Measurements from ENCODE around the gene JAZF1. TPM values are rescaled to one million over a fixed set of nuclear protein-coding genes. Genes with fewer than 3 reads are reported as not detected.

The JAZF1 gene
- polyA plus RNA-seq, 1 donor, result 11.4 TPM

Other genes with a start within 250 kb of the JAZF1 start
- 12.9 TPM for gene CREB5, start 231.7 kb upstream of the JAZF1 start, polyA plus RNA-seq

Data from large intestine (tissue), 1 donor.